Bone marrow (tissue), 2 donors: ENCODE results near the gene NF2.

Experiments used
- DNase-seq, 2 donors: peaks; one replicate each; lab custom pipeline; 2025; lab: John Stamatoyannopoulos, UW

The NF2 gene

GRCh38 chr22:29720811-29721323 is 117.4 kb downstream of the NF2 start:
- no peak for DNase-seq

GRCh38 chr22:29722151-29722550 is 118.7 kb downstream of the NF2 start:
- DNase-seq, result no peak

- DNase-seq, result no peak
Observed at GRCh38 chr22:29722587-29722986, 119.2 kb downstream of the NF2 start.

- no peak for DNase-seq
Observed at GRCh38 chr22:29723766-29724165, 120.3 kb downstream of the NF2 start.

GRCh38 chr22:29724843-29725242 is 121.4 kb downstream of the NF2 start:
- no peak for DNase-seq

- no peak for DNase-seq
Observed at GRCh38 chr22:29726106-29726505, 122.7 kb downstream of the NF2 start.

- no peak for DNase-seq
Observed at GRCh38 chr22:29726512-29727130, 123.2 kb downstream of the NF2 start.

- DNase-seq, result no peak
Observed at GRCh38 chr22:29727131-29727523, 123.7 kb downstream of the NF2 start.

GRCh38 chr22:29729161-29729560 is 125.7 kb downstream of the NF2 start:
- no peak for DNase-seq

GRCh38 chr22:29731058-29731850 is 127.8 kb downstream of the NF2 start:
- no peak for DNase-seq

- no peak for DNase-seq
Observed at GRCh38 chr22:29732883-29733282, 129.4 kb downstream of the NF2 start.

- DNase-seq, result no peak
Observed at GRCh38 chr22:29733362-29734201, 130.1 kb downstream of the NF2 start.

GRCh38 chr22:29734406-29734805 is 131.0 kb downstream of the NF2 start:
- no peak for DNase-seq

- DNase-seq, result no peak
Observed at GRCh38 chr22:29734838-29735237, 131.4 kb downstream of the NF2 start.

GRCh38 chr22:29735416-29735815 is 132.0 kb downstream of the NF2 start:
- DNase-seq, result no peak

- no peak for DNase-seq
Observed at GRCh38 chr22:29737251-29738117, 134.1 kb downstream of the NF2 start.

GRCh38 chr22:29738118-29738815 is 134.8 kb downstream of the NF2 start:
- DNase-seq, result no peak

- DNase-seq, result no peak
Observed at GRCh38 chr22:29739346-29739875, 136.0 kb downstream of the NF2 start.

GRCh38 chr22:29740216-29740615 is 136.8 kb downstream of the NF2 start:
- no peak for DNase-seq

GRCh38 chr22:29741926-29742325 is 138.5 kb downstream of the NF2 start:
- no peak for DNase-seq

GRCh38 chr22:29742326-29742725 is 138.9 kb downstream of the NF2 start:
- no peak for DNase-seq
